AG09309 (cell line): Measurements from ENCODE around the gene DPH2.

Experiments
- DNase-seq: peaks from one replicate; pipeline ENCODE4 v3.0.0-alpha.2; 2010; ENCODE audit warnings: low read depth
- H3K4me3 ChIP-seq: 2 replicates; pipeline ENCODE4 v1.5.1; 2011; ENCODE audit warnings: mild to moderate bottlenecking, low read depth, low read length, moderate library complexity; ENCODE audit not compliant: control insufficient read depth
- TF ChIP-seq, protein P1 (sequence below): IDR thresholded peaks from 2 replicates; pipeline ENCODE4 v1.5.1; 2011; ENCODE audit warnings: mild to moderate bottlenecking, low read depth, low read length, inconsistent platforms; ENCODE audit not compliant: insufficient read depth, control insufficient read depth; ENCODE audit errors: missing control alignments

DPH2 gene

GRCh38 chr1:43973981-43974442 is 4.2 kb downstream of the DPH2 start:
- H3K4me3 ChIP-seq: peak overlapping the region; percentile 93
- TF ChIP-seq, protein P1, sequence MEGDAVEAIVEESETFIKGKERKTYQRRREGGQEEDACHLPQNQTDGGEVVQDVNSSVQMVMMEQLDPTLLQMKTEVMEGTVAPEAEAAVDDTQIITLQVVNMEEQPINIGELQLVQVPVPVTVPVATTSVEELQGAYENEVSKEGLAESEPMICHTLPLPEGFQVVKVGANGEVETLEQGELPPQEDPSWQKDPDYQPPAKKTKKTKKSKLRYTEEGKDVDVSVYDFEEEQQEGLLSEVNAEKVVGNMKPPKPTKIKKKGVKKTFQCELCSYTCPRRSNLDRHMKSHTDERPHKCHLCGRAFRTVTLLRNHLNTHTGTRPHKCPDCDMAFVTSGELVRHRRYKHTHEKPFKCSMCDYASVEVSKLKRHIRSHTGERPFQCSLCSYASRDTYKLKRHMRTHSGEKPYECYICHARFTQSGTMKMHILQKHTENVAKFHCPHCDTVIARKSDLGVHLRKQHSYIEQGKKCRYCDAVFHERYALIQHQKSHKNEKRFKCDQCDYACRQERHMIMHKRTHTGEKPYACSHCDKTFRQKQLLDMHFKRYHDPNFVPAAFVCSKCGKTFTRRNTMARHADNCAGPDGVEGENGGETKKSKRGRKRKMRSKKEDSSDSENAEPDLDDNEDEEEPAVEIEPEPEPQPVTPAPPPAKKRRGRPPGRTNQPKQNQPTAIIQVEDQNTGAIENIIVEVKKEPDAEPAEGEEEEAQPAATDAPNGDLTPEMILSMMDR: no peak
- DNase-seq: no peak

DNA sequence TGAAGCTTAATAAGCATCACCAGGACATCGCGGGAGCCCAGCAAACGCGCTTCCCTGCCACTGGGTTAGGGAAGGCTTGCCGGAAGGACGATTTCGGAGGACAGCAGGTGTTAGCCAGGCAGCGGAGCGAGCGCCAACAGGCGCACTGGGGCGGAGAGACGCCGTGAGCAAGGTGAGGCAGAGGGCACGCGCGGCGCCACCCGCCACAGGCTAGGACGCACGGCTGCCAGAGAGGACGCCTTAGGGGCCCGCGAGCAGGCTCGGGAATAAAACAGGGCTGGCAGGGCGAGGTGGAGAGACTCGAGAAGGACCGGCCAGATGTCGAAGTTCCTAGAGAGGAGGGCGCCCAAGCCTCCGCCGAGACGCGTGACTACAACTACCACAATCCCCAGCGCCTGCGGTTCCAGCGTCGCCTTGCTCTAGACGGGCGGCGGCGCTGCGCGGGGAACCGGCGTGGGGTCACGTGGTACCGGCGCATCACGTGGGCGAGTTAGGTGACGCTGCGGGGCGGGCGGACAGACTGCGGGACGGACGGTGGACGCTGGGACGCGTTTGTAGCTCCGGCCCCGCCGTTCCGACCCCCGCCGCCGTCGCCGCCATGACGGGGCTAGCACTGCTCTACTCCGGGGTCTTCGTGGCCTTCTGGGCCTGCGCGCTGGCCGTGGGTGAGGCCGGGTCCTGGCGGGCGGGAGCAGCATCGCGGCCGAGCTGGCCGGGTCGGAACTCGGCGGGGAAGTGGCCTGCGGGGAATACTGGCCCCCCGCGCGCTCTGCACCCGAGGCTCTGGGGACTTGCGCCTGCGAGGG is 4.8 kb downstream of the DPH2 start, which contains the start of gene ATP6V0B:
ATP6V0B (plus strand) TSS at position 518 of the 806 bp plus-strand sequence; CDS start at position 599, 81 bp downstream.
- peak; percentile 54 for DNase-seq
- TF ChIP-seq, protein P1: peak; percentile 22
- peak within 1 kb of the TSS; percentile 93 for H3K4me3 ChIP-seq

- DNase-seq: no peak
- TF ChIP-seq, protein P1: no peak
Observed at GRCh38 chr1:43975249-43975961, 5.6 kb downstream of the DPH2 start.

DNA sequence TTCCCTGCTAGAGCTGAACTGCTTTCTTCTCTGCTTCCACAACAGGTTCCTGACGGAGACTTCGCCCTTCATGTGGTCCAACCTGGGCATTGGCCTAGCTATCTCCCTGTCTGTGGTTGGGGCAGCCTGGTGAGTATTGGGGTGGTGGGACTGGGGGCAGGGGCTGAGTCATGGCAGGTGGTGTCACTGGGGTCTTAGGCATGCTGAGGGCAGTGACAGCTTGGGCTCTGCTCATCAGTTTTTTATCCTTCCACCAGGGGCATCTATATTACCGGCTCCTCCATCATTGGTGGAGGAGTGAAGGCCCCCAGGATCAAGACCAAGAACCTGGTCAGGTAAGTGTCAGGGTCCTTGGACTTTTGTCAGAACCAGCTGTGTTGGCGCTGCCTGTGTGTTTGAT is 6.2 kb downstream of the DPH2 start:
- TF ChIP-seq, protein P1: no peak
- peak overlapping the region; percentile 93 for H3K4me3 ChIP-seq
- no peak for DNase-seq

More at GRCh38 chr1:43975249-43975961, 5.6 kb downstream of the DPH2 start:
- H3K4me3 ChIP-seq: peak overlapping the region; percentile 93

DNA sequence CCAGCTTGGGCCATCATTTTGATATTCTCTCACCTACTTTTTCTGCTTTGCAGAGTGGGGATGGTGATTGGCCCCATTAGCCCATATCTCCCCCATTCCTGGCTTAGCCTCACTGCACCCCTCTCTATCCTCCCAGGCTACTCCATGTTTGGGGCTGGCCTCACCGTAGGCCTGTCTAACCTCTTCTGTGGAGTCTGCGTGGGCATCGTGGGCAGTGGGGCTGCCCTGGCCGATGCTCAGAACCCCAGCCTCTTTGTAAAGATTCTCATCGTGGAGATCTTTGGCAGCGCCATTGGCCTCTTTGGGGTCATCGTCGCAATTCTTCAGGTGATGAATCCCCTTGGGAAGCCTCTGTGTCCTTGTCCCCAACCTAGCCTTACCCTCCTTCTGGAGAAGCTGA is 7.1 kb downstream of the DPH2 start:
- DNase-seq: no peak
- H3K4me3 ChIP-seq: no peak overlapping the region
- TF ChIP-seq, protein P1: no peak

DNA sequence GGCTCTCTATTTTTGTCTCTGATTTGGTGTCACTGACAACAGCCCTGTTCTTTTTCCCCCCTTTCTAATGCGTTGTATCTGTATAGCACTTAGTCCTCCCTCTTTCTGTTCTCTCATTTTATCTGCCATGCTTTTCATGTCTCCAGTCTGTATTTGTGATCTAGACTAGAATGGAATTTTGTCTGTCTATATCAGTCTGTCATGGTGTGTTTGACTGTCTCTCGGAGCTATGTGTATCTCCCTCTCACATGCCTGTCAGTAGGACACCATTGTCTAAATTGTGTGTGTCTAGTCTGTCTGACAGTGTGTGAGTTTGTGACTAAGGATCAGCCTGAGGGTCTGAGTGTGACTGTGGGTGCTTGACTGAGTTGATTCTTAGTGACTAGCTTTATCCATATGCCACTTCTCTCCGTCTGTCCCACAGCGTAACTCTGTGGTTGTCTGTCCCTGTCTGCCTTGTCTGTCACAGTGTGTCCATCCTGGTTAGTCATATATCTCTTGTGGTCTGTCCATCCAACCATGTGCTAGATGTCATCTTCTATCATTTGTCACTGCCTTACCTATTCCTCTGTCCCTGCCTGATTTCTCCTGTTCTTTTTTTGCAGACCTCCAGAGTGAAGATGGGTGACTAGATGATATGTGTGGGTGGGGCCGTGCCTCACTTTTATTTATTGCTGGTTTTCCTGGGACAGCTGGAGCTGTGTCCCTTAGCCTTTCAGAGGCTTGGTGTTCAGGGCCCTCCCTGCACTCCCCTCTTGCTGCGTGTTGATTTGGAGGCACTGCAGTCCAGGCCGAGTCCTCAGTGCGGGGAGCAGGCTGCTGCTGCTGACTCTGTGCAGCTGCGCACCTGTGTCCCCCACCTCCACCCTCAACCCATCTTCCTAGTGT is 7.8 kb downstream of the DPH2 start:
- H3K4me3 ChIP-seq: no peak overlapping the region
- no peak for DNase-seq
- TF ChIP-seq, protein P1: no peak
